GM12878 (cell line): ENCODE data around the gene CACNA1H. TPM values are rescaled to one million over a fixed set of nuclear protein-coding genes. Genes with fewer than 3 reads are reported as not detected.

Experiments
- ATAC-seq: fragments of 200-7000 bp; cut with Tn5 transposase; 3 replicates; pipeline ENCODE4 v1.9.1; 2020; ENCODE audit warnings: mild to moderate bottlenecking, moderate library complexity
- BruUV-seq: library from RNA; stranded (reverse); fragments of 400-500 nt; replicated peaks from 2 replicates; lab custom pipeline; 2021; lab: Mats Ljungman, UMichigan
- CTCF ChIA-PET: fragments of 300-600 bp; sonication (Branson Sonifier 250); formaldehyde crosslinking; extraction: SDS; loops from one replicate; lab custom pipeline; 2021; ENCODE audit warnings: inconsistent platforms; lab: Yijun Ruan, JAX
- POLR2A ChIA-PET: fragments of 350-600 bp; formaldehyde crosslinking; extraction: SDS; loops from one replicate; lab custom pipeline; 2021; ENCODE audit warnings: inconsistent platforms; lab: Charles Lee
- RAD21 ChIA-PET: fragments of 300-600 bp; sonication (Branson Sonifier 250); formaldehyde crosslinking; loops from one replicate; lab custom pipeline; 2023; ENCODE audit warnings: antibody characterized with exemption; ENCODE audit not compliant: unreplicated experiment; lab: Charles Lee
- SMC1A ChIA-PET: fragments of 300-600 bp; sonication (Branson Sonifier 250); formaldehyde crosslinking; loops from one replicate; lab custom pipeline; 2023; ENCODE audit not compliant: unreplicated experiment, uncharacterized antibody; lab: Charles Lee
- DNase-seq: peaks from one replicate; pipeline ENCODE4 v3.0.0-alpha.2; 2011; ENCODE audit warnings: low read depth, low spot score
- FAIRE-seq: peaks from 3 replicates; lab custom pipeline; 2011; peaks lifted over from hg19 to GRCh38; lab: Jason Lieb, UNC
- H2AFZ ChIP-seq: 2 replicates; pipeline ENCODE4 v1.6.0; 2011; ENCODE audit warnings: low read depth, low read length, control low read depth; ENCODE audit not compliant: control insufficient read depth
- H3K27ac ChIP-seq: 2 replicates; pipeline ENCODE4 v1.5.1; 2011; ENCODE audit warnings: control low read depth; ENCODE audit not compliant: control insufficient read depth, insufficient read depth
- H3K27me3 ChIP-seq, 2 experiments: replicated peaks in 1 of 2; 2 replicates each; pipeline versions ENCODE4 v1.6.0 to v1.6.1; 2011; ENCODE audit warnings: low read length in 1 of 2; ENCODE audit not compliant: control insufficient read depth in 2 of 2, insufficient read depth in 2 of 2
- H3K36me3 ChIP-seq, 2 experiments: 2 replicates each; pipeline ENCODE4 v1.5.1; 2011; ENCODE audit warnings: low read length in 1 of 2; ENCODE audit not compliant: control insufficient read depth in 2 of 2, insufficient read depth in 2 of 2
- H3K4me1 ChIP-seq: 2 replicates; pipeline ENCODE4 v1.6.1; 2011; ENCODE audit warnings: mild to moderate bottlenecking, low read length, moderate library complexity, mixed read lengths; ENCODE audit not compliant: control insufficient read depth, insufficient read depth
- H3K4me2 ChIP-seq: 2 replicates; pipeline ENCODE4 v1.6.0; 2011; ENCODE audit warnings: control low read depth; ENCODE audit not compliant: control insufficient read depth, insufficient read depth
- H3K4me3 ChIP-seq: fragments of 200-600 bp; sonication (generic); 2 replicates; pipeline ENCODE4 v1.5.1; 2016
- H3K79me2 ChIP-seq: 2 replicates; pipeline ENCODE4 v1.6.0; 2011; ENCODE audit warnings: low read length; ENCODE audit not compliant: control insufficient read depth, insufficient read depth
- H3K9ac ChIP-seq: 2 replicates; pipeline ENCODE4 v1.8.0; 2011; ENCODE audit warnings: low read length, control low read depth, mixed read lengths; ENCODE audit not compliant: control insufficient read depth, insufficient read depth
- H3K9me3 ChIP-seq: replicated peaks from 3 replicates; pipeline ENCODE4 v1.5.1; 2011; ENCODE audit warnings: mild to moderate bottlenecking, low read length; ENCODE audit not compliant: control insufficient read depth, insufficient read depth
- H4K20me1 ChIP-seq: 2 replicates; pipeline ENCODE4 v1.6.0; 2011; ENCODE audit not compliant: control insufficient read depth, insufficient read depth
- ATF7 ChIP-seq: fragments of 450-650 bp; IDR thresholded peaks from 2 replicates; pipeline ENCODE4 v1.6.1; 2016; ENCODE audit warnings: low read depth, mild to moderate bottlenecking
- CEBPB ChIP-seq, 2 experiments: fragments of 150-350 bp in 1 of 2; IDR thresholded peaks; 2 replicates each; pipeline ENCODE4 v1.6.1; 2012 to 2014; ENCODE audit warnings: low read depth in 2 of 2, low read length in 2 of 2, borderline replicate concordance in 1 of 2, inconsistent platforms in 1 of 2
- EZH2 ChIP-seq: IDR thresholded peaks from 2 replicates; pipeline ENCODE4 v1.6.1; 2012; ENCODE audit warnings: low read depth, mild to moderate bottlenecking, control low read depth, inconsistent platforms, low read length, borderline replicate concordance; ENCODE audit not compliant: control insufficient read depth
- HCFC1 ChIP-seq: fragments of 150-350 bp; IDR thresholded peaks from 2 replicates; pipeline ENCODE4 v1.6.1; 2014; ENCODE audit warnings: low read length
- IRF5 ChIP-seq: fragments of 450-650 bp; IDR thresholded peaks from 2 replicates; pipeline ENCODE4 v1.6.1; 2017; ENCODE audit warnings: borderline replicate concordance
- RUNX3 ChIP-seq: IDR thresholded peaks from 2 replicates; pipeline ENCODE4 v1.6.1; 2012; ENCODE audit warnings: low read length, inconsistent platforms
- SMARCA5 ChIP-seq: fragments of 450-650 bp; IDR thresholded peaks from 2 replicates; pipeline ENCODE4 v1.6.1; 2017; ENCODE audit warnings: mild to moderate bottlenecking
- ZBTB4 ChIP-seq: fragments of 450-650 bp; formaldehyde crosslinking; IDR thresholded peaks from 2 replicates; pipeline ENCODE4 v1.4.0; 2022; ENCODE audit warnings: mild to moderate bottlenecking, moderate library complexity
- ZNF24 ChIP-seq: fragments of 450-650 bp; IDR thresholded peaks from 2 replicates; pipeline ENCODE4 v1.6.1; 2017; ENCODE audit warnings: antibody characterized with exemption, mild to moderate bottlenecking
- ZNF687 ChIP-seq: fragments of 450-650 bp; IDR thresholded peaks from 2 replicates; pipeline ENCODE4 v1.6.1; 2017; ENCODE audit warnings: mild to moderate bottlenecking, moderate library complexity
- ZSCAN29 ChIP-seq: fragments of 450-650 bp; IDR thresholded peaks from 2 replicates; pipeline ENCODE4 v1.6.1; 2017; ENCODE audit warnings: mild to moderate bottlenecking, moderate library complexity
- WGBS: methylation state at CpG from one replicate; pipeline ENCODE4 v1.1.6; 2016; ENCODE audit warnings: low lambda C conversion rate; ENCODE audit not compliant: insufficient replicate concordance, insufficient coverage; ENCODE audit errors: missing lambda C conversion rate; 5-methylcytosine and 5-hydroxymethylcytosine counted together
- in situ Hi-C: fragments of 300-500 bp; cut with MboI; formaldehyde crosslinking; loops from 9 replicates; pipeline ENCODE4 v1.14.3; 2018; ENCODE audit warnings: mixed read lengths
- intact Hi-C: fragments of 100-400 bp; cut with micrococcal nuclease; formaldehyde crosslinking; loops from one replicate; pipeline ENCODE4 v1.14.2; 2022; ENCODE audit not compliant: unreplicated experiment
- polyA plus RNA-seq, 11 experiments: library from polyadenylated mRNA; depleted of rRNA in 4 of 11; unstranded in 6 of 11; stranded (reverse) in 5 of 11; fragments of >200 nt; fragmentation: Nextera tagmentation in 4 of 11; fragmentation: Illumina TruSeq in 1 of 11; extraction: Ambion mirVana in 4 of 11; extraction: Trizol in 1 of 11; gene quantifications; 1 replicate in 1 of 11; 2 replicates in 10 of 11; pipeline versions ENCODE4 v1.2.1 to v1.2.3, GENCODE V29; 2011 to 2016; ENCODE audit warnings: inconsistent platforms in 2 of 11, missing spikeins in 2 of 11, low read depth in 1 of 11
- total RNA-seq, 4 experiments: library from RNA; depleted of rRNA in 3 of 4; stranded (reverse); fragments of >200 nt in 3 of 4; fragmentation: Illumina TruSeq in 1 of 4; extraction: Trizol in 1 of 4; gene quantifications; 2 replicates each; pipeline versions ENCODE4 v1.2.1 to v1.2.3, GENCODE V29; 2013 to 2021

The CACNA1H gene
- total and polyA plus RNA-seq, 10 of the 15 experiments (the other 5 are each of a cell fraction or from before 2014, with no cell fraction given), result 0.03 to 0.54 TPM; not detected in 8

- TF ChIP-seq ZNF687, result no peak
- no peak for TF ChIP-seq IRF5
These were observed 53.9 kb downstream of the CACNA1H start (continued) for GRCh38 chr16:1206786-1207185.

GRCh38 chr16:1208239-1208830, 55.4 kb downstream of the CACNA1H start:
- RAD21 ChIA-PET, result no interaction called here
- H2AFZ ChIP-seq, result no peak overlapping the region
- DNase-seq (no peak), ATAC-seq (no peak), FAIRE-seq (no peak)
- H3K79me2 ChIP-seq, result no peaks in the 10 kb centered on the region
- POLR2A ChIA-PET, result no interaction called here
- no peak for TF ChIP-seq RUNX3
- no peak for TF ChIP-seq ATF7
- no peak for TF ChIP-seq ZSCAN29
- no peak for TF ChIP-seq CEBPB (IDR thresholded peaks at IDR 0.05; ENCODE audit: borderline replicate concordance in 1 of 2, low read depth in 2 of 2, low read length in 2 of 2)
- no peak for TF ChIP-seq HCFC1
- TF ChIP-seq ZNF24, result no peak
- TF ChIP-seq SMARCA5, result no peak
- TF ChIP-seq ZBTB4 (CRISPR knock-in tag), result no peak
- TF ChIP-seq EZH2, result no peak
- H3K27ac ChIP-seq, result no peak overlapping the region
- no peaks in the 10 kb centered on the region for H3K36me3 ChIP-seq
- in situ Hi-C loops (no loop called here), intact Hi-C loops (no loop called here)
- no peaks in the 10 kb centered on the region for H3K4me1 ChIP-seq
- no peak overlapping the region for H3K9ac ChIP-seq
- BruUV-seq, result no TSS peak
- H3K4me2 ChIP-seq, result no peak overlapping the region
- CTCF ChIA-PET, result interaction anchor here (0.5 kb wide), 1 partner anchor 404 kb away, joined by 3 read pairs; the partner anchor contains the start of genes CRAMP1 and IFT140
- 15% methylated on average over 22 of the region's 22 CpGs for WGBS
- H3K9me3 ChIP-seq, result no peaks in the 10 kb centered on the region
- no peak overlapping the region for H3K4me3 ChIP-seq
- no peaks in the 10 kb centered on the region for H3K27me3 ChIP-seq
- SMC1A ChIA-PET, result no interaction called here
- no peaks in the 10 kb centered on the region for H4K20me1 ChIP-seq
